CD4-positive, alpha-beta T cell treated with Interleukin-10 for 1 hour (primary cell): ENCODE measurements around the gene SMIM44.
"Not testable (repeated sequence)": the region's sequence is repeated elsewhere in the genome, so short reads cannot be mapped to it uniquely, and the experiment has no call there.

Source experiments
- DNase-seq: peaks from one replicate; pipeline ENCODE4 v3.0.0-alpha.2; 2020

Gene SMIM44

GRCh38 chr19:3456925-3457527 lies 26.2 kb downstream of the SMIM44 start:
- DNase-seq = no peak

GRCh38 chr19:3455960-3456601 lies 27.2 kb downstream of the SMIM44 start:
- no peak for DNase-seq

- DNase-seq = no peak
Measured at GRCh38 chr19:3455393-3455955, 27.8 kb downstream of the SMIM44 start.

GRCh38 chr19:3454656-3455392 lies 28.4 kb downstream of the SMIM44 start:
- no peak for DNase-seq

- no peak for DNase-seq
Measured at GRCh38 chr19:3453840-3454239, 29.4 kb downstream of the SMIM44 start.

GRCh38 chr19:3452942-3453214 lies 30.4 kb downstream of the SMIM44 start:
- DNase-seq = not testable (repeated sequence)

GRCh38 chr19:3452171-3452941 lies 30.9 kb downstream of the SMIM44 start:
- DNase-seq = no peak

- DNase-seq = no peak
Measured at GRCh38 chr19:3451451-3451866, 31.8 kb downstream of the SMIM44 start.

GRCh38 chr19:3450796-3451411 lies 32.3 kb downstream of the SMIM44 start:
- no peak for DNase-seq

- DNase-seq = no peak
Measured at GRCh38 chr19:3448616-3449334, 34.5 kb downstream of the SMIM44 start.

GRCh38 chr19:3446657-3447056 lies 36.6 kb downstream of the SMIM44 start:
- not testable (repeated sequence) for DNase-seq

- DNase-seq = no peak
Measured at GRCh38 chr19:3444695-3445234, 38.5 kb downstream of the SMIM44 start.

GRCh38 chr19:3443840-3444694 lies 39.2 kb downstream of the SMIM44 start:
- DNase-seq = no peak

- no peak for DNase-seq
Measured at GRCh38 chr19:3442487-3443071, 40.7 kb downstream of the SMIM44 start.

GRCh38 chr19:3441986-3442329 lies 41.3 kb downstream of the SMIM44 start:
- no peak for DNase-seq

- no peak for DNase-seq
Measured at GRCh38 chr19:3441089-3441985, 41.9 kb downstream of the SMIM44 start.

GRCh38 chr19:3440082-3440481 lies 43.2 kb downstream of the SMIM44 start:
- DNase-seq = peak; percentile 68

GRCh38 chr19:3434630-3435553 lies 48.3 kb downstream of the SMIM44 start:
- peak; percentile 95 for DNase-seq
